BJ (cell line): ENCODE results near the gene CACNA1C. TPM values are rescaled to one million over a fixed set of nuclear protein-coding genes. Genes with fewer than 3 reads are reported as not detected.

ENCODE experiments used
- CTCF ChIA-PET: fragments of 350-600 bp; formaldehyde crosslinking; extraction: SDS; loops from one replicate; lab custom pipeline; 2021; ENCODE audit warnings: antibody characterized with exemption, inconsistent platforms; lab: Yijun Ruan, JAX
- POLR2A ChIA-PET: fragments of 300-600 bp; sonication (Branson Sonifier 250); formaldehyde crosslinking; extraction: SDS; loops from one replicate; lab custom pipeline; 2021; ENCODE audit warnings: antibody characterized with exemption; lab: Charles Lee
- DNase-seq: peaks from one replicate; pipeline ENCODE4 v3.0.0-alpha.2; 2011; ENCODE audit warnings: low read depth
- H3K27me3 ChIP-seq: 2 replicates; pipeline ENCODE4 v1.6.0; 2011; ENCODE audit warnings: low read length; ENCODE audit not compliant: control insufficient read depth, insufficient read depth
- H3K36me3 ChIP-seq: 2 replicates; pipeline ENCODE4 v1.5.1; 2011; ENCODE audit warnings: low read length; ENCODE audit not compliant: control insufficient read depth, insufficient read depth
- H3K4me3 ChIP-seq: 2 replicates; pipeline ENCODE4 v1.5.1; 2011; ENCODE audit warnings: low read depth, mild to moderate bottlenecking, control low read depth, low read length
- polyA plus RNA-seq: library from polyadenylated mRNA; depleted of rRNA; stranded (reverse); fragments of >200 nt; gene quantifications from 2 replicates; pipeline ENCODE4 v1.2.3, GENCODE V29; 2011
- TF ChIP-seq, protein P1 (sequence below): IDR thresholded peaks from 2 replicates; pipeline ENCODE4 v1.5.1; 2011; ENCODE audit warnings: low read depth, mild to moderate bottlenecking, control low read depth, inconsistent platforms, low read length, moderate library complexity; ENCODE audit not compliant: insufficient read depth

The CACNA1C gene
- polyA plus RNA-seq, 1 experiment = 14.7 TPM

GRCh38 chr12:2334271-2334670 lies 281.5 kb downstream of the CACNA1C start:
- H3K36me3 ChIP-seq = peaks cover 1% of the 10 kb centered on the region

DNA sequence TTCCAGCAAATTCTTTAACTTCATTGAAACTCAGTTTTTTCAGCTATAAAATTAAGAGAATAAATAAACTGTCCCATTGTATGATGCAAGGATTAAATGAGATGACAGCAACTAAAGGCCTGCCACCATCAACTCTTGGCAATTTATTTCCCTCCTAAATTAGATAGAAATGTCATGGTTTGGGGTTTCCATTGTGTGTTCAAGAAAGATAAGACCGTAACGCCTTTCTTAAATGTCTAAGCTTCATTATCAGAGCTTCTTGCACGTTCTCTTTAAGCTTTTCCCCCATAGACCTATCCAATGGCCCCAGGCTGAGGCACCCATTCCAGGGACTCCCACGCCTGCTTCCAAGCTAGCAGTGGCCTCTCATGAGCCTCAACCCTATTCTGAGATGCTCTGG lies 281.9 kb downstream of the CACNA1C start:
- H3K36me3 ChIP-seq = peaks cover 1% of the 10 kb centered on the region
- H3K27me3 ChIP-seq = no peaks in the 10 kb centered on the region
- no peak for DNase-seq
- TF ChIP-seq, protein P1, sequence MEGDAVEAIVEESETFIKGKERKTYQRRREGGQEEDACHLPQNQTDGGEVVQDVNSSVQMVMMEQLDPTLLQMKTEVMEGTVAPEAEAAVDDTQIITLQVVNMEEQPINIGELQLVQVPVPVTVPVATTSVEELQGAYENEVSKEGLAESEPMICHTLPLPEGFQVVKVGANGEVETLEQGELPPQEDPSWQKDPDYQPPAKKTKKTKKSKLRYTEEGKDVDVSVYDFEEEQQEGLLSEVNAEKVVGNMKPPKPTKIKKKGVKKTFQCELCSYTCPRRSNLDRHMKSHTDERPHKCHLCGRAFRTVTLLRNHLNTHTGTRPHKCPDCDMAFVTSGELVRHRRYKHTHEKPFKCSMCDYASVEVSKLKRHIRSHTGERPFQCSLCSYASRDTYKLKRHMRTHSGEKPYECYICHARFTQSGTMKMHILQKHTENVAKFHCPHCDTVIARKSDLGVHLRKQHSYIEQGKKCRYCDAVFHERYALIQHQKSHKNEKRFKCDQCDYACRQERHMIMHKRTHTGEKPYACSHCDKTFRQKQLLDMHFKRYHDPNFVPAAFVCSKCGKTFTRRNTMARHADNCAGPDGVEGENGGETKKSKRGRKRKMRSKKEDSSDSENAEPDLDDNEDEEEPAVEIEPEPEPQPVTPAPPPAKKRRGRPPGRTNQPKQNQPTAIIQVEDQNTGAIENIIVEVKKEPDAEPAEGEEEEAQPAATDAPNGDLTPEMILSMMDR = no peak
- CTCF ChIA-PET = no interaction called here
- POLR2A ChIA-PET = no interaction called here
- H3K4me3 ChIP-seq = no peak overlapping the region

More at GRCh38 chr12:2334271-2334670, 281.5 kb downstream of the CACNA1C start:
- no peak for DNase-seq
- no peak overlapping the region for H3K4me3 ChIP-seq
- POLR2A ChIA-PET = no interaction called here
- TF ChIP-seq, protein P1 = no peak
- no peaks in the 10 kb centered on the region for H3K27me3 ChIP-seq
- CTCF ChIA-PET = no interaction called here

- POLR2A ChIA-PET = no interaction called here
- H3K4me3 ChIP-seq = no peak overlapping the region
- H3K36me3 ChIP-seq = peaks cover 1% of the 10 kb centered on the region
- DNase-seq = no peak
- H3K27me3 ChIP-seq = no peaks in the 10 kb centered on the region
- CTCF ChIA-PET = no interaction called here
- TF ChIP-seq, protein P1 = no peak
Measured at GRCh38 chr12:2335109-2335508, 282.3 kb downstream of the CACNA1C start.

GRCh38 chr12:2335513-2335912 lies 282.7 kb downstream of the CACNA1C start:
- peak; percentile 38 for DNase-seq
- POLR2A ChIA-PET = interaction anchor here (0.6 kb wide), 1 partner anchor 23 kb away, joined by 15 read pairs; no protein-coding TSS in a partner anchor
- CTCF ChIA-PET = no interaction called here
- Histone ChIP-seq H3K27me3 (no peaks in the 10 kb centered on the region), H3K4me3 (no peak overlapping the region), H3K36me3 (peaks cover 1% of the 10 kb centered on the region)
- TF ChIP-seq, protein P1 = no peak

GRCh38 chr12:2335916-2336315 lies 283.1 kb downstream of the CACNA1C start:
- TF ChIP-seq, protein P1 = no peak
- Histone ChIP-seq H3K27me3 (no peaks in the 10 kb centered on the region), H3K36me3 (peaks cover 1% of the 10 kb centered on the region), H3K4me3 (no peak overlapping the region)
- ChIA-PET CTCF (interaction anchor here (1.0 kb wide), 1 partner anchor 26 kb away, joined by 3 read pairs; no protein-coding TSS in a partner anchor), POLR2A (interaction anchor here (0.6 kb wide), 1 partner anchor 22 kb away, joined by 15 read pairs; no protein-coding TSS in a partner anchor)
- DNase-seq = no peak
